Measurements from ENCODE around the gene ARTN. TPM values are rescaled to one million over a fixed set of nuclear protein-coding genes. Genes with fewer than 3 reads are reported as not detected.
A peak's percentile ranks its signal among the peaks of the same experiment; 100 is the strongest.

ARTN gene
- total RNA-seq, 1 donor from 2014 or later, result 5.7 TPM

DNA sequence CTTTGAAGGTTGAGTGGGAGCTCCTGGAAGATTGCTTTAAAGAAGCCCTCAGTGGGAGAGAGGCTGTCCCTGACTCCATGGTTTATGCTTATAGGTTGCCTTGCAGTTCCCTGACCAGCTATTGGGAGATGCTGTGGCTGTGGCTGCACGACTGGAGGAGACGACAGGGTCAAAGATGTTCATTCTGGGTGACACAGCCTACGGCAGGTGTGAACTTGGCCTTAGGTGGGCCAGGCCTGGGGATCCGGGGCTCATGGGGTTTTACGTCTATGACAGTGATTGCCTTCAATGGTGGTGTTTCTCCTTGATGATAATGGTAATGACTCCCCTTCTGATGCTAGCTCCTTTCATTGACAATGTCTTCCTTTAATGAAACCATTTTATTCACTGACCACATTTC is 36.9 kb downstream of the ARTN start:
- no peak for DNase-seq (ENCODE audit: low spot score)

DNA sequence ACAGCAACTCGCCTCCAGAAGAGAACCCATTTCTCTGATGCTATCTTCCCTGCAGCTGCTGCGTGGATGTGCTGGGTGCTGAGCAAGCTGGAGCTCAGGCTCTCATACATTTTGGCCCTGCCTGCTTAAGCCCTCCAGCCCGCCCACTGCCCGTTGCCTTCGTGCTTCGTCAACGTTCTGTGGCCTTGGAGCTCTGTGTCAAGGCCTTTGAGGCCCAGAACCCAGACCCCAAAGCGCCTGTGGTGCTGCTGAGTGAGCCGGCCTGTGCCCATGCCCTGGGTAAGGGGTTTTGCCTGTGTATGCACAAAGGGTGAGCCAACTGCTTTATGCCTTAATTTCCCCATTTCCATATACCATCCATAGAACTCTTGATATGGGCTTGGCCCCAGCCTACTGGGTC is 37.3 kb downstream of the ARTN start:
- DNase-seq (ENCODE audit: low spot score), result no peak

DNA sequence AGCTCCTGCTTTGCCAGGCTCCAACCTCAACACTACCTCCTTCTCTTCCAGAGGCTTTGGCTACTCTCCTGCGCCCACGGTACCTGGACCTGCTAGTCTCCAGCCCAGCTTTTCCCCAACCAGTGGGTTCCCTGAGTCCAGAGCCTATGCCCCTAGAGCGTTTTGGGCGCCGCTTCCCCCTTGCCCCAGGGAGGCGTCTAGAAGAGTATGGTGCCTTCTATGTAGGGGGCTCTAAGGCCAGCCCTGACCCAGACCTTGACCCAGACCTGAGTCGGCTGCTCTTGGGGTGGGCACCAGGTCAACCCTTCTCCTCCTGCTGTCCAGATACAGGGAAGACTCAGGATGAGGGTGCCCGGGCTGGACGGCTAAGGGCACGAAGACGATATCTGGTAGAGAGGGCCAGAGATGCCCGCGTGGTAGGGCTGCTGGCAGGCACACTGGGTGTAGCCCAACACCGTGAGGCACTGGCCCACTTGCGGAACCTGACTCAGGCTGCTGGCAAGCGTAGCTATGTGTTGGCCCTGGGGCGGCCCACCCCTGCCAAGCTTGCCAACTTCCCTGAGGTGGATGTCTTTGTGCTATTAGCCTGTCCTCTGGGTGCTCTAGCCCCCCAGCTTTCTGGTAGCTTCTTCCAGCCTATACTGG is 37.9 kb downstream of the ARTN start:
- DNase-seq (ENCODE audit: low spot score), result no peak

DNA sequence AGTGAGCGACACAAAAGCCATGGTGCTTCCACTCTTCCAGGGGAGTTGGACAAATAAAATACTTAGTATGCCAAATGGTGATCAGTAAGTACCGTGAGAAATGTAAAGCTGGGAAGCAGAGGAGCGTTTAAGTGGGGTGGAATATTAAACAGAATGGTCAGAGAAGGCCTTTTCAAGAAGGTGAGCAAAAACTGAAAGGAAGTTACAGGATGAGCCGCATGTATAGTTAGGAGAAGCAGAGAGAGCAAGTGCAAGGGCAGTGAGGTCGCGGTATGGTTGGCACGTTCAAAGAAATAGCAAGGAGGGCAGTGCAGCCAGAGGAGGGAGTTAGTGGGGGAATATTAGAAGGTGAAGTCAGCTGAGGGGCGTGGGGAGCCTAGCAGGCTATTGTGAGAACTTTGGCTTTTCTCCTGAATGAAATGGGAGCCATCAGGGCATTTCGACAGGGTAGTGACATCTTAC is 40.4 kb downstream of the ARTN start:
- DNase-seq (ENCODE audit: low spot score), result peak; percentile 51

DNA sequence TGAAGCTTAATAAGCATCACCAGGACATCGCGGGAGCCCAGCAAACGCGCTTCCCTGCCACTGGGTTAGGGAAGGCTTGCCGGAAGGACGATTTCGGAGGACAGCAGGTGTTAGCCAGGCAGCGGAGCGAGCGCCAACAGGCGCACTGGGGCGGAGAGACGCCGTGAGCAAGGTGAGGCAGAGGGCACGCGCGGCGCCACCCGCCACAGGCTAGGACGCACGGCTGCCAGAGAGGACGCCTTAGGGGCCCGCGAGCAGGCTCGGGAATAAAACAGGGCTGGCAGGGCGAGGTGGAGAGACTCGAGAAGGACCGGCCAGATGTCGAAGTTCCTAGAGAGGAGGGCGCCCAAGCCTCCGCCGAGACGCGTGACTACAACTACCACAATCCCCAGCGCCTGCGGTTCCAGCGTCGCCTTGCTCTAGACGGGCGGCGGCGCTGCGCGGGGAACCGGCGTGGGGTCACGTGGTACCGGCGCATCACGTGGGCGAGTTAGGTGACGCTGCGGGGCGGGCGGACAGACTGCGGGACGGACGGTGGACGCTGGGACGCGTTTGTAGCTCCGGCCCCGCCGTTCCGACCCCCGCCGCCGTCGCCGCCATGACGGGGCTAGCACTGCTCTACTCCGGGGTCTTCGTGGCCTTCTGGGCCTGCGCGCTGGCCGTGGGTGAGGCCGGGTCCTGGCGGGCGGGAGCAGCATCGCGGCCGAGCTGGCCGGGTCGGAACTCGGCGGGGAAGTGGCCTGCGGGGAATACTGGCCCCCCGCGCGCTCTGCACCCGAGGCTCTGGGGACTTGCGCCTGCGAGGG is 41.0 kb downstream of the ARTN start, which contains the start of gene ATP6V0B:
ATP6V0B (plus strand) TSS at position 518 of the 806 bp plus-strand sequence; CDS start at position 599, 81 bp downstream.
- peak; percentile 98 for DNase-seq (ENCODE audit: low spot score)

DNA sequence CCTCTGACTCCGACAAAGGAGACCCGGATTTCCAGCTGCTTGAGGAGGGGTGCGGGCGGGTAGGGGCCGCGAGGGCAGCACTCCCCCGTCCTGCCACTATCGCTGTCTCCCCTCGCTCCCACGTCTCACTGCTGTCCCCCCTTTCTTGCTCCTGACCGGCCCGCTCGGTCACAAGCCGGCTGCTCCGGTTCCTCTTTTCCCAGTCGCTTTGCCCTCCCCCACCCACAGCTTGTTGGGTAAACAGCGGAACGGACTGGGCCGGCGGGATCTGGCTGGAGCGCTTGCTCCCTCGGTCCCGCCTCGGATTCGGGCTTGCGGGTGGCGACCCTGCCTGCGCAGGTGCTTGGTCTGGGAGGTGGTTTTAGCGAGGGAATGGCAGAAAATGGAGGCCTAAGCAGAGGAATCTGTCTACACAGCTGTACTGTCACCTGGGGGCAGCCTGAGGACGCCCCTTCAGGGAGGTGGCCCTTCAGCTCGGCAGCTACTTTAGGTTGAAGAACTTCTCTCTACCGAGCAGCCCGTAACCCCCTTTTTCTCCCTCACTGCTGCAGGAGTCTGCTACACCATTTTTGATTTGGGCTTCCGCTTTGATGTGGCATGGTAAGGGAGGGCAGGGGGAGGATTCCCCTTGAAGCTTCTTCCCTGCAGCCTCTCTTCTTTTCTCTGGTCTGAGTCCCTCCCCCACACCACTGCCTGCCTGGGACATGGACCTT is 41.8 kb downstream of the ARTN start:
- DNase-seq (ENCODE audit: low spot score), result peak; percentile 86

DNA sequence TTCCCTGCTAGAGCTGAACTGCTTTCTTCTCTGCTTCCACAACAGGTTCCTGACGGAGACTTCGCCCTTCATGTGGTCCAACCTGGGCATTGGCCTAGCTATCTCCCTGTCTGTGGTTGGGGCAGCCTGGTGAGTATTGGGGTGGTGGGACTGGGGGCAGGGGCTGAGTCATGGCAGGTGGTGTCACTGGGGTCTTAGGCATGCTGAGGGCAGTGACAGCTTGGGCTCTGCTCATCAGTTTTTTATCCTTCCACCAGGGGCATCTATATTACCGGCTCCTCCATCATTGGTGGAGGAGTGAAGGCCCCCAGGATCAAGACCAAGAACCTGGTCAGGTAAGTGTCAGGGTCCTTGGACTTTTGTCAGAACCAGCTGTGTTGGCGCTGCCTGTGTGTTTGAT is 42.4 kb downstream of the ARTN start:
- no peak for DNase-seq (ENCODE audit: low spot score)

DNA sequence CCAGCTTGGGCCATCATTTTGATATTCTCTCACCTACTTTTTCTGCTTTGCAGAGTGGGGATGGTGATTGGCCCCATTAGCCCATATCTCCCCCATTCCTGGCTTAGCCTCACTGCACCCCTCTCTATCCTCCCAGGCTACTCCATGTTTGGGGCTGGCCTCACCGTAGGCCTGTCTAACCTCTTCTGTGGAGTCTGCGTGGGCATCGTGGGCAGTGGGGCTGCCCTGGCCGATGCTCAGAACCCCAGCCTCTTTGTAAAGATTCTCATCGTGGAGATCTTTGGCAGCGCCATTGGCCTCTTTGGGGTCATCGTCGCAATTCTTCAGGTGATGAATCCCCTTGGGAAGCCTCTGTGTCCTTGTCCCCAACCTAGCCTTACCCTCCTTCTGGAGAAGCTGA is 43.3 kb downstream of the ARTN start:
- peak; percentile 39 for DNase-seq (ENCODE audit: low spot score)

DNA sequence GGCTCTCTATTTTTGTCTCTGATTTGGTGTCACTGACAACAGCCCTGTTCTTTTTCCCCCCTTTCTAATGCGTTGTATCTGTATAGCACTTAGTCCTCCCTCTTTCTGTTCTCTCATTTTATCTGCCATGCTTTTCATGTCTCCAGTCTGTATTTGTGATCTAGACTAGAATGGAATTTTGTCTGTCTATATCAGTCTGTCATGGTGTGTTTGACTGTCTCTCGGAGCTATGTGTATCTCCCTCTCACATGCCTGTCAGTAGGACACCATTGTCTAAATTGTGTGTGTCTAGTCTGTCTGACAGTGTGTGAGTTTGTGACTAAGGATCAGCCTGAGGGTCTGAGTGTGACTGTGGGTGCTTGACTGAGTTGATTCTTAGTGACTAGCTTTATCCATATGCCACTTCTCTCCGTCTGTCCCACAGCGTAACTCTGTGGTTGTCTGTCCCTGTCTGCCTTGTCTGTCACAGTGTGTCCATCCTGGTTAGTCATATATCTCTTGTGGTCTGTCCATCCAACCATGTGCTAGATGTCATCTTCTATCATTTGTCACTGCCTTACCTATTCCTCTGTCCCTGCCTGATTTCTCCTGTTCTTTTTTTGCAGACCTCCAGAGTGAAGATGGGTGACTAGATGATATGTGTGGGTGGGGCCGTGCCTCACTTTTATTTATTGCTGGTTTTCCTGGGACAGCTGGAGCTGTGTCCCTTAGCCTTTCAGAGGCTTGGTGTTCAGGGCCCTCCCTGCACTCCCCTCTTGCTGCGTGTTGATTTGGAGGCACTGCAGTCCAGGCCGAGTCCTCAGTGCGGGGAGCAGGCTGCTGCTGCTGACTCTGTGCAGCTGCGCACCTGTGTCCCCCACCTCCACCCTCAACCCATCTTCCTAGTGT is 44.0 kb downstream of the ARTN start:
- no peak for DNase-seq (ENCODE audit: low spot score)

DNA sequence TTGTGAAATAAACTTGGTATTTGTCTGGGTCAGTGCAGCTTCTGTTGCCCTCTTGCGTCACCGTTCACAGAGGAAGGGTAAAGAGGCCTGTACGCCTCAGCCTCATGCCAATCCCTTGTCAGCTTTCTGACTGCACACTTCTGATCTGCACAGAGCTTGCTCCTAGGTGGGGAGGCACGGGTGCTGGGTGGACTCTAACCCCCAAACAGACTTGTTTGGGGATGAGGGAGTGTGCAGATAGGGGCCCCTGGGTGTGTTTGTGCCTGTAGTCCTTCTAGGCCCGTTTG is 44.6 kb downstream of the ARTN start:
- no peak for DNase-seq (ENCODE audit: low spot score)

DNA sequence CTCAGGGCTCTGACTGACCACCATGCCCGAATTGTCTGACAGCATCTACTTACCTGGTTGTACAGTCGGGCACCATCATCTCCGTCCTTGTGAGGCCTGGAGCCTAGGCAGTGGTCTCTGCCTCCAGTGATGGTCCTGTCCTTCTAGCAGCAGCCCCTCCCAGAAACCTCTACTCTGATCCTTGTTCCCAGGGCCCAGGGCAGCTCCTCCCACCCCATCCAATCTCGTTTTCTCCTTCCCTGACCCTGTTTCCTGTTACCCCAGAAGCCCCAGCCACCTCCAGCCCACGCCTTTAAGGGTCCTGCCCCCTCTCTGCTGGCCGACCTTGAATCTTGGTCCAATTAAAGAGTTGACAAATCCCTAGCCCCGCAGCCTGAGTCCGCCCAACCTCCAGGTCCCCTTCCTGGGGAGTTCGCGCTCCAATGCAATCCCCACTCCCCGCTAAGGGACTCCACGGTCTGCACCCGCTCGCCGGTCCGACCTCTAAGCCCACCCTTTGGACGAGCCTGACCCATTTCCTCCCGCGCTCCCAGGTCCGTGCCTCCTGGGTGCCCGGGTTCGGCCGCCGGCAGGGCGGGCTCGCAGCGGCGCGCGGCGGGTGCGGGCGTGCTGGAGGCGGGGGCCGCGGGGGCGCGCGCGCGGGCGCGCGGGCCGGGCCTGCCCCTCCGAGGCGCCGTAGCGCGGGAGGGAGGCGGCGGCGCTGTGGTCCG is 45.1 kb downstream of the ARTN start, which contains the start of gene B4GALT2:
B4GALT2 (plus strand) TSS at position 660 of the 710 bp plus-strand sequence. CDS start 1,951 bp downstream, outside the sequence.
- peak; percentile 43 for DNase-seq (ENCODE audit: low spot score)

DNA sequence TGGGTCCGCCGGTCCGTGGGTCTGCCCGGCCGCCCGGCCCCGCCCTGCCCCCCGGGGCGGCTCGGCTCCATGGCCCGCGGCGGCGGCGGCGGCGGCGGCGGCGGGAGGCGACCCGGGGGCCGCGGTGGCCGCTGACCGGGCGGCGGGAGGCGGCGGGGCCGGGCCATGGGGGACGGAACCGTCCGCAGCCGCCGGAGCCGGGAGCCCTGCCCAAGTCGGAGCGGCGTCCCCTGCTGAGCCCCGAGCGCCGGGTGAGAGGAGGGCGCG is 45.6 kb downstream of the ARTN start:
- peak; percentile 40 for DNase-seq (ENCODE audit: low spot score)

DNA sequence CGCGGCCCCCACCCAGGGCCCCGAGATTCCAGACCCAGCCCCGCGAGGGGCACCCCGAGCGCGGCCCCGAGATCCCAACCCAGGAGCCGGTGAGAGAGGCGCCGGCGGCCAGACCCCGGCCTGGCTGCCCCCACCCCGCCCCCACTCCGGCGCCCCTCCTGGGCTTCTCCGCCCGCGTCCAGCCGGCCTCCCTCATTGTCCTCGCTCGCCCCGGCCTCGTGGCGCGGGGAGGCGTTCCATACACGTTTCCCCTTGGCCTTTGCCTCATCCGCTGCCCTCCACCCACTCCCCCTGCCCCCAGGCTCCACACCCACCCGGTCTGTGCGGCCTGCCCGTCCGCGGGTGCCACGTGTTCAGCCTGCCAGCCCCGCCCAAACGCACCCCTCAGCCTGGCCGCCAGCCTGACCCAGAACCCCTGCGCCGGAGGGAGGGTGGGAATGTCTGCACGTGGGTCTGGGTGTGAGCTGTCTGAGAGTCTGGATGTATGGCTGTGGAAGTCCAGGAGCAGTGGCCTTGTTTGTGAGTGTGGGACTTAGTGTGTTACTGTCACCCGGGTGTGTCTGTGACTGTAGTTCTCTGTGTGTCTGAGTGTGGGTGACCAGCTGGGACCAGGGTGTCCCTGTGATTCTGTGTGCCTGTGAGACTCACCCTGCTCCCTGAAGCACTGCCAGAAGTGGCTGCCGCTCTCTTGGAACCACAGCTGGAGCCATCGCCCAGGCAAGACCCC is 46.1 kb downstream of the ARTN start:
- DNase-seq (ENCODE audit: low spot score), result peak; percentile 53

DNA sequence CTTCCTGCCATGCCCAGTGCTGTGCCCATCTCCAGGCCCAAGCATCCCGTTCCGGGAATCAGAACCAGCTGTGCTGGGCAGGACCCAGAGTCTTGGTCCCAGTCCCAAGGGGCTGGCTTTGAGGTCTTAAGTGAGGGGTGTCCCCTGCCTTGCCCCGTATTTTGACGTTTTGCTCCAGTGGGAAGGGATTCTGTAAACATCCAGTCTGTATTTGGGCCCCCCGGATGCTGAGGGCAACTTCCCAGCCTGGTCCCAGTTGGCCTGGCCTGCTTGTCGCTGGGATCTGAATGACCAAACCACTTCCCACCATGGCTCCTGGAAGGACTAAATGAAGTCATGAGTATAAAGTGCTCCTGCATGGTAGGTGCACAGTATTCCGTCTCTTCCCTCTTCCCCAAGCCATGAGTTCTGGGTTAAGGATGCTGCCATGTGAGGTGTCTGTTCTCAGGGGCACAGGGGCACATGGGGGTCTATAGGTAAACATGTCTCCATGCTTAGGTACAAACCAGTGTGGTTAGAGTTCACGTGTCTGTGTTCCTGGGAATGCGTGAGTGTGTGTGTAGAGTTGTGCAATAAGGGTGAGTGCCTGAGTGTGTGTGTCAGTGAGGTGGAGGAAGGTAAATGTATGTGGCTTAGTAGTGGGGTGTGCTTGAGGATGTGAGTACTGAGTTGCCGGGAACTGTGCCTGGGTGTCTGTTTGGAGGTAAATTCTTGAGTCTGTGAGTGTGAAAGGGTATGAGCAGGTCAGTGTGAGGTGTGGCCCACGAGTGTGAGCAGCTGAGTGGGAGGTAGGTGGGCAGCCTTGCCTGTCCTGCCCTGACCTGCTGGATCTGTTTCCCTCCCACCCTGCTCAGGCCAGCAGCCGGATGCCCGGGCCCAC is 46.9 kb downstream of the ARTN start:
- peak; percentile 46 for DNase-seq (ENCODE audit: low spot score)

DNA sequence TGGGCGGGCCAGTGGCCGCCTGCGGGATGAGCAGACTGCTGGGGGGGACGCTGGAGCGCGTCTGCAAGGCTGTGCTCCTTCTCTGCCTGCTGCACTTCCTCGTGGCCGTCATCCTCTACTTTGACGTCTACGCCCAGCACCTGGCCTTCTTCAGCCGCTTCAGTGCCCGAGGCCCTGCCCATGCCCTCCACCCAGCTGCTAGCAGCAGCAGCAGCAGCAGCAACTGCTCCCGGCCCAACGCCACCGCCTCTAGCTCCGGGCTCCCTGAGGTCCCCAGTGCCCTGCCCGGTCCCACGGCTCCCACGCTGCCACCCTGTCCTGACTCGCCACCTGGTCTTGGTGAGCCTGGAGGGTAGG is 47.5 kb downstream of the ARTN start:
- peak; percentile 44 for DNase-seq (ENCODE audit: low spot score)

DNA sequence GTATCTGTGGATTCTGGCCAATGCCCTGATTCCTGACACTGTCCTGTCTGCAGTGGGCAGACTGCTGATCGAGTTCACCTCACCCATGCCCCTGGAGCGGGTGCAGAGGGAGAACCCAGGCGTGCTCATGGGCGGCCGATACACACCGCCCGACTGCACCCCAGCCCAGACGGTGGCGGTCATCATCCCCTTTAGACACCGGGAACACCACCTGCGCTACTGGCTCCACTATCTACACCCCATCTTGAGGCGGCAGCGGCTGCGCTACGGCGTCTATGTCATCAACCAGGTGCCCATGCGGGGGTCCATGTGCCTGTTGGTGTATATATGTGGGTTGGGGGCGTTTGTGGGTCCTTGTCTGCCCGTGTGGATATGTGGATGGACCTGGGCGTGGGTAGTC is 48.0 kb downstream of the ARTN start:
- DNase-seq (ENCODE audit: low spot score), result peak; percentile 40

DNA sequence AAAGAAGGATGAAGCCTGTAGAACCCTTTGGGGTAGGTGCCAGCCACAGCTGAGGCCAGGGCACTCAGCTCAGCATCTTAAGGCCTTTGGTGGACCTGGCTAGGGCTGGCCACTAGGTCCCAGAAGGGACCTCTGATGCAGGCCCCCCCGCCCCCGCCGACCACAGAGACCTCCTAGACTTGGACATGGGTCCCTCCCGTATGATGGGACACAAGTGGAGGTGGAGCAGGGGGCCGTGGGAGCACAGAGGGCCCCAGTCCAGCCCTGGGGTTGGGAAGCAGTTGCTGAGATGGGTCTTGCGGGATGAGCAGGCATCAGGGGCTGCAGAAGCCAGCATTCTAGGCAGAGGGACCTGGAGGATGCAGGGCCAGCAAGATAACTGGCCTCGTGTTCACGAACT is 48.6 kb downstream of the ARTN start:
- DNase-seq (ENCODE audit: low spot score), result no peak

DNA sequence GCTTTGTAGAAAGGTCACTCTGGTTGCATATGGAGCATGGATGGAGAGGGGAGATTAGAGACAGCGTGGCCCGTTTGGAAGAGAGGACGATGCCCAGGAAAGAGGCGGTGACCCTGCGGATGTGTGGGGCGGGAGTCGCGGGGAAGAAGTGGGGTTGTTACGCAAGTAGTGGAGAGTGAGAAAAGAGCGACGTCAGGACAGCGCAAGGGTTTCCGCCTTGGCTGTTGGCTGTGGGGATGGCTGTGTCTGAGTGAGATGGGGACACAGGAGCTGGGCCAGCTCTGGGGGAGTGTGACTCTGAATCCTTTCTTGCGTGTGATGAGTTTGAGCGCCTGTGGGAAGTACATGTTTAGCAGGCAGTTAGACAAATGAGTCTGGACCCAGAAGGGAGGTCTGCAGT is 49.2 kb downstream of the ARTN start:
- no peak for DNase-seq (ENCODE audit: low spot score)

DNA sequence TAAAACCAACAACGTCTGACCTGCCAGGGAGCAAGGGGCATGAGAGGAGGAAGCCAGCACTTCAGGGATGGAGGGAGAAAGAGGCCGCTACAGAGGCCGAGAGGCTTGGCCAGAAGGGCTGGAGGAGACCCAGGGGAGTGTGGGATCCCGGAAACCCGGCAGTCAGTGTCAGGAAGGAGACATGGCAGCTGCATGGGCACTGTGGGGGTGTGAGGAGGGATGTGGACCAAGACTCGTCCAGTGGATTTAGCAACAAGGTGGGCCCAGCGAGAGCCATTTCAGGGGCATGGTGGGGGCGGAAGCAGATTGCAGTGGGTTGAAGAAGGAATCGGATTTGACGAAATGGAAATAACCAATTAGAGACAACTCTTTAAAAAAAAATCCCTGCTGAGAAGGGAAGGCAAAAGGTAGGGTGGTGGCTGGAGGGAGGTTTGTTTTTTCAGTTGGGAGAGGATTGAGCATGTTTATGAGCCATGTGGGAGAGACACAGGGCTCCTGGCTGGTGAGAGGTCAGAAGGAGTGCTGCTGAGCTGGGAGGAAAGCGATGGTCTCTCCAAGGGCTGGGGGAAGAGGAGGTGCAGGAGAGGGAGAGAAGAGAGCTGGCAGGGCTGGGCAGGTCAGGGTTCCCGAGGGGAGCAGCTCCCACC is 49.8 kb downstream of the ARTN start:
- DNase-seq (ENCODE audit: low spot score), result no peak
